Pancreas (tissue), 10 donors: ENCODE results near the gene SPATS2. TPM values are rescaled to one million over a fixed set of nuclear protein-coding genes. Genes with fewer than 3 reads are reported as not detected.

Experiments used
- ATAC-seq, 4 donors: fragments of 200-7000 bp; cut with Tn5 transposase; one replicate each; pipeline versions ENCODE4 v1.8.0 to v1.9.1; 2020; ENCODE audit warnings: mild to moderate bottlenecking in 4 of 4, moderate library complexity in 4 of 4
- DNase-seq, 6 donors: peaks; one replicate each; pipeline ENCODE4 v3.0.0-alpha.2; 2020
- FAIRE-seq: peaks from 2 replicates; lab custom pipeline; 2012; peaks lifted over from hg19 to GRCh38; lab: Jason Lieb, UNC
- H3K27ac ChIP-seq, 4 donors: fragments of 200-600 bp; sonication (generic); 1 replicate in 3 of 4; 2 replicates in 1 of 4; pipeline versions ENCODE4 v1.5.0 to v1.8.0; 2020
- H3K27me3 ChIP-seq, 4 donors: fragments of 200-600 bp; one replicate each; pipeline ENCODE4 v1.8.0; 2021
- H3K36me3 ChIP-seq, 3 donors: fragments of 200-600 bp; sonication (generic) in 1 of 3; one replicate each; pipeline versions ENCODE4 v1.5.0 to v1.8.0; 2020 to 2021
- H3K4me1 ChIP-seq, 3 donors: fragments of 200-600 bp; one replicate each; pipeline ENCODE4 v1.8.0; 2021
- H3K4me3 ChIP-seq, 4 donors: fragments of 200-600 bp; sonication (generic) in 2 of 4; one replicate each; pipeline versions ENCODE4 v1.5.0 to v1.8.0; 2020 to 2021
- H3K9me3 ChIP-seq, 4 donors: fragments of 200-600 bp; one replicate each; pipeline ENCODE4 v1.8.0; 2021
- CTCF ChIP-seq, 4 donors: fragments of 200-600 bp; sonication (generic) in 3 of 4; IDR thresholded peaks; one replicate each; pipeline versions ENCODE4 v1.5.0 to v1.8.0; 2021; ENCODE audit warnings: antibody characterized with exemption in 4 of 4
- WGBS, 2 donors: extraction: QIAGEN DNeasy Blood & Tissue Kit; methylation state at CpG; one replicate each; pipeline ENCODE4 v1.1.7; 2013; 5-methylcytosine and 5-hydroxymethylcytosine counted together
- intact Hi-C, 3 donors: fragments of 100-400 bp; cut with DNase I; formaldehyde crosslinking; loops; one replicate each; pipeline versions ENCODE4 v1.11.1 to v1.14.2; 2022
- polyA plus RNA-seq, 2 donors: library from polyadenylated mRNA; stranded (reverse); fragments of 200-250 nt; gene quantifications; one replicate each; pipeline ENCODE4 v1.2.3, GENCODE V29; 2013
- total RNA-seq, 6 donors: library from RNA; stranded (reverse); fragmentation: NEBNext Ultra II Directional in 4 of 6; extraction: Animal tissue kit (Norgen Biotek cat#: 25700) in 4 of 6; gene quantifications; one replicate each; pipeline versions ENCODE4 v1.2.1 to v1.2.4, GENCODE V29; 2021 to 2023
- donor health status: healthy with polysubstance abuse.
- donor health status: DM: no; HTN: no; CAD: no; lungs with moderate emphysema.
- donor health status: DM: no; HTN: no; CAD: no.
- donor health status: control.
- donor health status: control.
- donor health status: Bipolar disorder and iron deficiency.
- donor health status: DM: yes; HTN: yes; CAD: no.
- donor health status: DM: no; HTN: no; CAD: no.
- donor health status: DM: no; HTN: no; CAD: no.
- donor health status: DM: yes; HTN: yes; CAD: no.

The SPATS2 gene
- total and polyA plus RNA-seq, 8 donors = 7.2 to 12.5 (median 9.4) TPM

DNA sequence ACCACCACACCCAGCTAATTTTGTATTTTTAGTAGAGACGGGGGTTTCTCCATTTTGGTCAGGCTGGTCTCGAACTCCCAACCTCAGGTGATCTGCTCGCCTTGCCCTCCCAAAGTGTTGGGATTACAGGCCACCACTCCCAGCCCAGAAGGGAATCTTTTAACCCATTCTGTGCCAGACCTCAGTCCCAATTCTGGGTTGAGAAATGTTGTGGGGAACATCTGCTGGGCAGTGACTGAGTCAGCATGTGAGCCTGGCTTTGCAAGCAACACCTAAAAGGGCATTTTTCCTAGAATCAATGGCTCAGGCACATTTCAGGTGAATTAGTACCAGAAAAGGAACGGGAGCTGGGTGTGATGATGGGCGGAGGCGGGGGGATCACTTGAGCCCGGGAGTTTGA lies 7.6 kb upstream of the SPATS2 start:
- Histone ChIP-seq H3K4me1 (no peaks in the 10 kb centered on the region), H3K9me3 (no peaks in the 10 kb centered on the region), H3K36me3 (no peaks in the 10 kb centered on the region), H3K27ac (no peak overlapping the region), H3K4me3 (no peak overlapping the region), H3K27me3 (no peaks in the 10 kb centered on the region)
- 72 to 78% methylated on average over 7 of the region's 7 CpGs for WGBS, 2 donors
- FAIRE-seq (no peak), ATAC-seq (no peak), DNase-seq (no peak)
- TF ChIP-seq CTCF (IDR thresholded peaks at IDR 0.05) = no peak
- intact Hi-C loops = loop anchor here in 2 of 3 donors (5.0 to 10.0 kb wide), 2 partner anchors 153 to 215 kb away; no protein-coding TSS in a partner anchor

- Histone ChIP-seq H3K36me3 (no peaks in the 10 kb centered on the region), H3K27ac (no peak overlapping the region), H3K4me1 (no peaks in the 10 kb centered on the region), H3K4me3 (no peak overlapping the region), H3K27me3 (no peaks in the 10 kb centered on the region), H3K9me3 (no peaks in the 10 kb centered on the region)
- ATAC-seq (no peak), FAIRE-seq (no peak), DNase-seq (no peak)
- TF ChIP-seq CTCF (IDR thresholded peaks at IDR 0.05) = no peak
- intact Hi-C loops = loop anchor here in 1 of 3 donors (10.0 kb wide), 1 partner anchor 213 kb away; no protein-coding TSS in a partner anchor
- 90 to 93% methylated on average over 1 of the region's 1 CpG for WGBS, 2 donors
These were observed 5.2 kb upstream of the SPATS2 start for GRCh38 chr12:49362077-49362476.

- no peaks in the 10 kb centered on the region for H3K27me3 ChIP-seq
- peaks cover 0 to 12% (median 11%) of the 10 kb centered on the region in 3 donors for H3K4me1 ChIP-seq
- FAIRE-seq = no peak
- 87 to 93% methylated on average over 1 of the region's 1 CpG for WGBS, 2 donors
- no peak for ATAC-seq
- no peaks in the 10 kb centered on the region for H3K36me3 ChIP-seq
- DNase-seq = no peak
- intact Hi-C loops = loop anchor here in 1 of 3 donors (10.0 kb wide), 1 partner anchor 210 kb away; no protein-coding TSS in a partner anchor
- H3K4me3 ChIP-seq = no peak overlapping the region
- H3K9me3 ChIP-seq = no peaks in the 10 kb centered on the region
- no peak for TF ChIP-seq CTCF (IDR thresholded peaks at IDR 0.05)
- no peak overlapping the region for H3K27ac ChIP-seq
These were observed 2.3 kb upstream of the SPATS2 start for GRCh38 chr12:49364989-49365388.

GRCh38 chr12:49365542-49365941 lies 1.7 kb upstream of the SPATS2 start:
- no peaks in the 10 kb centered on the region for H3K9me3 ChIP-seq
- no peak for DNase-seq
- peaks cover 0 to 12% (median 12%) of the 10 kb centered on the region in 3 donors for H3K4me1 ChIP-seq
- 76 to 78% methylated on average over 5 of the region's 5 CpGs for WGBS, 2 donors
- H3K27me3 ChIP-seq = no peaks in the 10 kb centered on the region
- no peak for FAIRE-seq
- no peak overlapping the region for H3K4me3 ChIP-seq
- intact Hi-C loops = loop anchor here in 1 of 3 donors (10.0 kb wide), 1 partner anchor 209 kb away; no protein-coding TSS in a partner anchor
- no peaks in the 10 kb centered on the region for H3K36me3 ChIP-seq
- TF ChIP-seq CTCF (IDR thresholded peaks at IDR 0.05) = no peak
- H3K27ac ChIP-seq = no peak overlapping the region
- ATAC-seq = no peak

GRCh38 chr12:49366096-49366651 lies 1.1 kb upstream of the SPATS2 start:
- Histone ChIP-seq H3K27ac (peak overlapping the region; percentile 74 to 93 (median 85)), H3K4me3 (peak overlapping the region; percentile 74 to 87 (median 84)), H3K36me3 (no peaks in the 10 kb centered on the region), H3K27me3 (no peaks in the 10 kb centered on the region), H3K9me3 (no peaks in the 10 kb centered on the region), H3K4me1 (peaks cover 0 to 12% (median 12%) of the 10 kb centered on the region in 3 donors)
- no peak for TF ChIP-seq CTCF (IDR thresholded peaks at IDR 0.05)
- ATAC-seq (peak; percentile 30 to 42 (median 36)), DNase-seq (no peak), FAIRE-seq (no peak)
- intact Hi-C loops = loop anchor here in 1 of 3 donors (10.0 kb wide), 1 partner anchor 209 kb away; no protein-coding TSS in a partner anchor
- 11 to 15% methylated on average over 38 of the region's 38 CpGs for WGBS, 2 donors
